HG03558 (cell line): ENCODE data around the gene CFAP99.

Experiments used
- ATAC-seq: cut with Tn5 transposase; IDR thresholded peaks from one replicate; pipeline ENCODE4 v1.9.1; 2021; ENCODE audit warnings: moderate number of reproducible peaks; ENCODE audit not compliant: unreplicated experiment; ENCODE audit errors: extremely low read depth

CFAP99 gene

DNA sequence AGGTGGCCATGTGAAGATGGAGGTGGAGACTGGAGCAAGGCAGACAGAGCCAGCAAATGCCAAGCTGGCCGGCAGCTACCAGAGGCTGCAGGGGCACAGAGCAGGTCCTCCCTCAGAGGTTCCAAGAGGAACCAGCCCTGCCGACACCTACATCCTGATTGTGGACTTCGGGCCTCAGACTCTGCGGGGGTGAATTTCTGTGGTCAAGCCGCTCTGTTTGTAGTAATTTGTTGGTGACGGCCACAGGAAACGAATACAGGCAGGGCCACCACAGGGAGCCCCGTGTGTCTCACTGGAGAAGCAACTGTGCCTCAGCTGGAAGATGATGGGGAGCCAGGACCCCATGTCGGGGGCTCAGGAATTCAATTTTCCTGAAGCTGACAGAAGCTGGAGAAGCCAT, 28.6 kb upstream of the CFAP99 start:
- ATAC-seq: no peak

DNA sequence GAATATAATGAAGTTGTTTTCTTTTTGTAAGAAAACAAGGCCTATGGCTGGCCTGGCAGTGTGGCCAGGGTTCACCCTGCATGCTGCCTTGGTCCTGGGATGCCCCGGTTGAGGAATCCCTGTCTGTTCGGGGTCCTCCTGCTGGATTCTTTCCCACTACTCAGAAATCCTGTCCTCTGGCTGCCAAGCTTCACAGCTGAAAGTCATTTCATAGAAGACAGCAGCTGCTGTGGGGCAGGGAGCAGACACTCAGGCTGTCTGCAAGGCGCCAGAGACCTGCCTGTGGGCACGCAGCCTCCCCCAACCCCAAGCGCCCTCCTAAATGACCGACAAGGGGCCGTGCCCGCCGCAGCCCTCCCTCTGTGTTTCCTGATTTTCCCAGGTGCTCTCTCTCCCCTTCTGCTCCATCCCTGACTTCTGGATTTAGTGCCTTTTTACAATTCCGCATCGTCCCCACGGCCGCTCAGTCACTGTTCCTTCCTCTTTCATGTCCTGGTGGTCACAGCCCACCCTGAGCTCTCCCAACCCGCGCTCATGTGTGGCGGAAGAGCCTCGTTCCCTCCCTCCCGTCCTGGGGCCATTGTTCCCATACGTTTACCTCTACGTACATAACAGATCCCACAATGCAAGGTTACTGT, 27.9 kb upstream of the CFAP99 start:
- no peak for ATAC-seq

DNA sequence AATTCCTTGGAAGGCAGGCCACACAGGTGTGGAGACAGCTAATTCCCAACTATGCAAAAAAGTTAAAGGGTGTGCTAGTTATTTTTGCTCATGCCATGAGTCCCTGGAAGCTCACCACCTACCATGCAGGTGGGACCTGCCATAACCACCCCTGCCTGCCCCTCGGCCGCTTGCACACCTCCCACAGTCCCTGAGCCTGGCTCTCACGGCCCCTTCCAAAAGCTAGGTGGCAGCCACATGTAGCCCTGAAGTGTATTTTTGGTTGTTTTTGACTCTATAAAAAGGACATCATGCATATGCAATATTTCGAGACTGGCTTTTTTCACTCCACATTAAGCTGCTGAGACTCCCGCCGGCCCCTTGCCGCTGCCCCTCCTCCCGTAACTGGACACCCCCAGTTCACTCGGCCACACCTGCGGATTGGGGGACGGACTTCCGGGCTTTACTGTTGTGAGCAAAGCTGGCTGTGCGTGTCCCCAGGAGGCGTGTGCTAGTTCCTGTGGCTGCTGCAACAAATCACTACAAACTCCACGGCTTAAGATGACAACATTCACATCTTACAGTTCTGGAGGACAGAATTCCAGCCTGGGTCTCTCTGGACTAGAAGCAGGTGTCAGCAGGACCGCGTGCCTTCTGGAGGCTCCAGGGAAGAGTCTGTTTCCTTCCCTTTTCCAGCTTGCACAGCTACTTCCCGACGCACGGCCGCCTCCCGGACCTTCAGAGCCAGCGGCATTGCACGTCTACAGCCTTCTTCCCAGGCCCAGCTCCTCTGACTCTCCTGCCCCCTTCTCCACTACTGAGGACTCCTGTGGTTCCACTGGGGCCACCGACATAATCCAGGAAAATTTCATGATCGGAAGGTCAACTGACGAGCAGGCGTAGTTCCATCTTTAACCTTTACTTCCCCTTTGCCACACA, 25.1 kb upstream of the CFAP99 start:
- ATAC-seq: no peak

DNA sequence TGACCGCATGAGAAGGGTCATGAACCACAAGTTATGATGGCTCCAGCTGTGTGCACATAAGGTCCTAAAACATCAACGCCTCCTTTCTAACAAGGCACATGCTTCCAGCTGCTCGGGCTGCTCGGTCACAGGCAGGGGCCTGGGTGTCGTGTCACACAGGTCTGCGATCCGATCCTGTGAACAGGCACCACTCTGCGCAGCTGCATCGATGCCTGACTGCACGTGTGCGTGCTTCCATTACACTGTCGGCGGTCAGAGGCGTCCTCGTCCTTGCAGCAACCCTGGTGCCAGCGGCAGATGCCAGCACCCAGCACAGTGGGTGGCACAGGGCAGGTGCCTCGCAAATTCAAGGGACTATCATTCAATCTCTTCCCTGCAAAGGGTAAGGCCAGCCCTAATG, 24.2 kb upstream of the CFAP99 start:
- no peak for ATAC-seq

DNA sequence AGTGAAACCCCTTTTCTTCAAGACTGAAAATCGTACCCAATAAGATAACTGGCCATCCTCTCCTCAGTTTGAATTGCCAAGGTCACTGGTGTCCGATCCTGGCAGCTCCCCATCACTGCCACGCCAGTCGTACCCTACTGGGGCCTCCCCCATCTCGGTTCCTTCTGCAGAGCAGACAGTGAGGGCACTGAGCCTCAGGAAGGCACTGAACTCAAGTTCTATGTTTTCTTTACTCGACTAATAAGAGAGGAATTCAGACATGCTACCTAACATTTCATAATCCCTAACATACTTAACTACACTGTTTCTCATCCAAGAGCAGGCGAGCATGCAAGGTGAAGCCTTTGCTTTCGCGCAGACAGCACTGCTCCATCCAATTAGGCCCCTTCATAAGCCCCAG, 23.7 kb upstream of the CFAP99 start:
- ATAC-seq: no peak

DNA sequence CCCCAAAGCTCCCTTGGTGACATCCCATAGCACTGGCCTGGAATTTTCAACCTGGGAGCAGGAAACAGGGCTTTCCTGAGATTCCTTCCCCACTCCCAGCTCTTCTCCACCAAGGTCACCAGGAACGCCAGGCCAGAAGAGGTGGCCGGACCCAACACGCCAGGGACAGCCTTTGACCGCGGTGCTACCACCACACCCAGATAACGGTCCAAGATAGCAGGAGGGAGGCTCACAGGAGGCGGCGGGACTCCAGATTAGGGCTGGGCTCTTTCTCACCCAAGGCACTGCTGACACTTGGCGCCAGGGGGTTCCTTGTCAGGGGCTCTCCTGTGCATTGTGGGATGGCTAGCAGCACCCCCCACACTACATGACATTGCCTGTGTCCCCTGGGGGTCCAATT, 23.2 kb upstream of the CFAP99 start:
- ATAC-seq: no peak

DNA sequence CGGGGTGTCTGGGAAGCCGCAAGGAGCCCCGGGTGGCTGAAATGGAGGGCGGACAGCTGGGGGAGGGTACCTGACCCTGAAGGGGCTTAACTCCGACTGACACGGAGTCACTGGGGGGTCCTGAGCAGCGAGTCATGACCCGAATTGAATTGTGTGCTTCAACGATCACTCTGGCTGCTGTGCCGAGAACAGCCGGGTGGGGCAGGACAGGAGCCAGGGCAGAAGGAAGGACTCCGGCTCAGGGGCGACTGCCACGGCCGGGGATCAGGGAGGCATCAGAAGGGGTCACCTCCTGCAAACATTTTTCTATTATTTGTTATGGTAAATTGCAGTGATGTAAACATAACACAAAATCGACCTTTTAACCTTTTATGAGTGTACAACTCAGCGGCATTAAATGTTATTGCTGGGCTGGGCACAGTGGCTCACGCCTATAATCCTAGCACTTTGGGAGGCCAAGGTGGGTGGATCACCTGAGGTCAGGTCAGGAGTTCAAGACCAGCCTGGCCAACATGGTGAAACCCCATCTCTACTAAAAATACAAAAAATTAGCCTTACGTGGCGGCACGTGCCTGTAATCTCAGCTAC, 21.9 kb upstream of the CFAP99 start:
- no peak for ATAC-seq

DNA sequence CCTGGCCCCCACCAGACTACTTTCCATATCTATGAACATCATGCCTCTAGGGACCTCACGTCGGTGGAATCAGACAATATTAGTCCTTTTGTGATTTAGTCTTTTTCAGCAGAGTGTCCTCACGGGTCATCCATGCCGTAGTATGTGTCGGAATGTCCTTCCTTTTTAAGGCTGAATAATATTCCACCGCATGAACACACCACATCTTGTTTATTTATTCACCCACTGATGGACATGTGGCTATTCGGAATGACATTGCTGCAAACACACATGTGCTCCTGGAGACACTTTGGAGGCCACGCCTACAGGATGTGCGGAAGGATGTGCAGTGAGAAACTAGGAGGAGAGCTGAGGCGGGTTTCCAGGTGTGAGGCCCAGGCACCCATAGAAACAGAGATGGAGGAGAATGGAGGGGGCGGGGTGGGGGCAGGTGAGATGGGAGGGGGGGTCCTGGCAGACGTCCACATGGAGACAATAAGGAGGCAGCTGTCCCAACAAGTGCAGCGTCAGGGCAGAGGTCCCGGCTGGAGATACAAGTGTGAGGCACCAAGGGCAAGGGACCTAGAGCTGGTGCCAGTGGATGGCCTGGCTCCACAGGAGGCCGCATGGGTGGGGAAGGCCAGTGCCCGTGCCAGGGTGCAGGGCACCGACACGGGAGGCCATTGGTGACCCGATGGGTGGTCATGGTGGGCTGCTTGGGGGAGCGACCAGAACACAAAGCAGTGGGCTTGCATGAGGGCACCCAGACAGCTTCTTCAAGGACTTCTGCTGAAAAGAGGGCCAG, 21.0 kb upstream of the CFAP99 start:
- ATAC-seq: no peak

DNA sequence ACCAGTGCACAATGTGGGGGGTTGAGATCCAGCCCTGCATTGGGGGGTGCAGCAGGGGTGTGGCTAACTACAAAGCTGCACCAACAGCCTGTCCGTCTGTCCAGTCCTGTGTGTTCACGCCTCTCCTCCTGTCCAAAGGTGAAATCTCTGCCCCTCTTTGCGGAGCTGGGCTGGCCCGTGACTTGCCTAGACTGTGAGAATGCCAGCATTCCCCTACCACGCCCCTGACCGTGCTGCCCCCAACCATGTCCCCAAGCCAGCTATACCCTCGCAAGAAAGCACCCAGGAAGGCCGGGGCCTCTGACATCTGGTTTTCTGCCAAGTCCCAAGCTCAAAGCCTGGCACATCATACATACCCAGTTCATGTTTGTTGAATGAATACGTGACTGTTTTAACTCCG, 19.5 kb upstream of the CFAP99 start:
- no peak for ATAC-seq

DNA sequence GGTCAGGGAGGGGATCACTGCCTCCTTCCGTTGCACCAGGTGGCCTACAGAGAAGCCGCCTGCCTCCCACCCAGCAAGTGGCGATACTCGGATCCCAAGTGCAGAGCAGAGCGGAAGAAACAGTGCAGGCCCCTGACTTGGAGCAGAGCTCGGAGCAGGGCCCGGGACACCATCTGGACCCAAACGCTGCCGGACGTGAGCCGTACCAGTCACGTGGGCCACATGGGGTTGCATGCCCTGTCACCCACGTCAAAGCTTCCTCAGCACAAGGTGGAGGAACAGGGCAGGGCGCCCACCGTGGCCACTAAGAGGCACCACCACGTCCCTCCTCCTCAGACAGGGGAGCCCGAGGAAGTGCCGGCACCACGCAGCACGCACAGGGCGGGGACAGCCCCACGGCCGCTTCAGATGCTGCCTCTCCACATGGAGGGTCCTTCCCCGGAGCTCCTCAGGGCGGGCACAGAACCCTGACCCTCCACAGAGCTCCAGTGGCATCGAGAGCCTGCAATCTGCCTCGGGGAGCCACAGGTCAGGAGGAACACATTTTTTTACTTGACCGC, 19.0 kb upstream of the CFAP99 start:
- no peak for ATAC-seq

DNA sequence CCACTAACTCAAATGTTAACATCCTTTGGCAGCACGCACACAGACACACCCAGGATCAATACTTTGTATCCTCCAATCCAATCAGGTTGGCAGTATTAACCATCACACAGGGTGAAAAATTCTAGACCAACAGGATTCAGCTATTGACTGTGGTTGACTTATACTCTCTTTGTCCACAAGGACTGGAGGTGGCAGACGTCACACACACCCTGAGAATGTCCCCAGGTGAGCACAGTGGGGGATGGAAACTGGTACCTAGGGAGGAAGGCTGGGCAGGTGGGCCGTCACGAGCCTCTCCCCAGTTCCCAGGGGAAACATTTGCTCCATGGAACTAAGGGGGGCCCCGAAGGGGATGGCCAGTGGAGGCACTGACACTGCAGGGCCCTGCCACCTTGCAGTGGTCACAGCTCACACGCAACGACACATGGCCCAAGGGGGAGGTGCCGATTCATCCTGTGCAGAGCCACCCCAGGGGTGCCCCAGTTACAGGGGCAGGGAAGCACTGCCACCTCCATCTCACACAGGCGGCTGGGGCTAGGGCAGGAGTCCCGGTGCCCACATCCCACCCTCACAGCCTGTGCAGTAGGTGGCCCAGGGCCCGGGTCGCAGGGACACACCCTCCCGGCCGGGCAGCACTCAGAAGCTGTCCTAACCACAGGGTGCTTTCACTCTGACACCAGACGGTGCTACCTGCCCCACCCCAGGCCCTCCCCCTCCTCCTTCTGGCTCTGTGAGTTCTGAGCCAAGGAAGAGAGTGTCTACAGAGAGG, 17.7 kb upstream of the CFAP99 start:
- no peak for ATAC-seq

DNA sequence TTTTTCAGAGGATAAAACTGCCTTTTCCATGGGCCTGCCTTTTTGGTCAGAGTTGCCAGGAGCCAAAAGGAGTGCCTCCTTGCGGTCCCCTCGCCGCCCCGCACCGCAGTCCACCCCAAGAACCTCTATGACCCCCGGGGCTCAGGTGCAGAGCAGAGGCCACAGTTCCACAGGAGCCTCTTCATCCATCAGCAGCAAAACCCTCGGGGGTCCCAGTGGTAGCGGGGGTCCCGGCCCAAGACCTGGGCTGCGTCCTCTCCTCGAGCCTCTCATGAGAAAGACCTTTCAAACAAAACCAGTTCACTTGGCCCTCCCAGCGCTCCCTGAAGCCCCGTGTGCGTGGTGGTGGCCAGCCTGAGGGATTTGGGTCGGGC, 17.2 kb upstream of the CFAP99 start:
- no peak for ATAC-seq

DNA sequence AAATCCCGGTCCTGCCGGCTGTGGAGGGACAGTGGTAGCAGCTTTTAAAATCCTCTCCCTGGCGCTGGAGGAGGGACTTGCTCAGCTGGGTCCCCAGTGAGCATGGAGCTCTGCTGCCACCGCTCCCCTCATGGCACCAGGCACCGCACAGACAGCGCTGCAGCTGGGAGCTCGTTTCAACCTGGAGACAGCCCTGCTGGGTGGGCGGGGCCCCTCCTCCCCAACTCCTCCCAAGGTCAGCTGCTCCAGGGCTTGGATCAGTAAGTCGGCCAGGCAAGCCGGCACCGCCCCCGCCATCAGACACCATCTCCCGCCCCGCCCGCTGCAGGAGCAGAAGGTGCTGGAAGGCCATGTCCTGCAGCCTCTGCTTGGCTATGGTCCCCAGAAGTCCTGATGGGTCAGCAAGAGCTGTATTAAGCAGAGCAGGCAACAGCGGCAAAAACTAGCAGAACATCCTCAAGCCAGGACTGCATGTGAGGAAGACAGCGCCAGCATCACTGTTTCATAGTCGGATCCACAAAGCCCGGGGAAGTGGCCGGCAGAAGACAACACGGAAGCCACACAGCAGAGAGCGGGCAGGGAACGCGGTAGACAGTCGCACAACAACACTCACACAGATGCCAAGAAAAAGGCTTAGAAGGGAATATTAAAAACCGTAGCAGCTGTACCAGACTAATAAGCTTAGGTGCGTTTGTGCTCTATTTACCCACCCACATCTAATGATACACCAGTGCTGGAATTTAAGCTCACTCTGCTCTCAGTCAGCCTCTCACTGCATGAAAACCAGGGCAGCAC, 16.5 kb upstream of the CFAP99 start:
- no peak for ATAC-seq

DNA sequence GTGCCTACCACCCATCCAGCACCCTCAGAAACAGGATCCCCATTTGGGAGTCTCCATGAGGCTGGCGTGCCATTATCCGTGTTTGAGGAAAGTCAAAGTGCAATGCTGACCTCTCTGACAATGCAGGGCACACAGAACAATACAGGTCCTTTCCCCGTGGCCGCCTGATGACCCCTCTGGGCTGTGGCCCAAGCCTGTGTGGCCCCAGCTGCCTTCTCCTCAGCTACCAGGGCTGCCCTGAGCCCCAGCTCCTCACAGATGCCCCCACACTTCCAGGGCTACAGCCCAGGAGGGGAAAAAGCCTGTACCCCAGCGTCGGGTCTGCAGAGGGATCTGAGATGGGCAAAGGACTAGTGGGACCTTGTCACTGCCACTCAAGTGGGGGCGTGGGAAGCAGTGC, 15.8 kb upstream of the CFAP99 start:
- ATAC-seq: no peak

DNA sequence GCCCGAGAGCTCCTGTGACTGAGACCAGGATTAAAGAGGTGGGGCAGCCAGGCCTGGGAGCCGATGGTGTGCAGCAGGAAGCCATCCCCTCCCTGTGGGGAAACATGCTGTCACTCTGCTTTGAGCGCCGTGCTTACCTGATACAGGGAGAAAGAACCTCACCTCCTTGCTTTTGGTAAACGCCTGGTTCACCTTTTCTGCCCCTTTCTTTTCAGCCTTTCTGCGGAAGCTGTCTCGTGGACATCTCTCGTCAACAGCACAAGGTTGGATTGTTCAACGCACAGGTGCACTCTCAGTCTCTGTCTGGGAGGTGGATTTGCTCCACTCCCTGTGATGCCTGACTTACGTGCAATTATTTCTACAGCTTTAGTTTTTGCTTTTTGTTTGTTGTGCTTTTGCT, 12.3 kb upstream of the CFAP99 start:
- ATAC-seq: no peak

DNA sequence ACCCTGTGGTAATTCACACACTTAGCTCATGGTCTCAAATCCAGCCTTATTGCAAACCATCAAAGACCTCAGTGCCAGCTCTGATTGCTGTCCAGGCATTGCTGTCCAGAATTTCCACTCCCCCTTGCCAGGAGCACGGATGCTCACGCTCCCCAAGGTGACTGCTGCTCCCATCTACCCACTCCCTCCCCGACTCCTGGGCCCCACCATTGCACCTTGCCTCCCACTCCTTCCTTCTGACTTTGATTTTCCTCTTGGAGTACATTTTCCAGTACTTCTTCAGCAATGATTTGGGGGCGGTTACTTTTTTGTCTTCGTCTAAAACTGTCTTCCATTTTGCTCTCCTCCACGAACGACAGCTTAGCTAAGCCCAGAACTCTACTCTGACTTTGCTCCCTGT, 11.8 kb upstream of the CFAP99 start:
- no peak for ATAC-seq

DNA sequence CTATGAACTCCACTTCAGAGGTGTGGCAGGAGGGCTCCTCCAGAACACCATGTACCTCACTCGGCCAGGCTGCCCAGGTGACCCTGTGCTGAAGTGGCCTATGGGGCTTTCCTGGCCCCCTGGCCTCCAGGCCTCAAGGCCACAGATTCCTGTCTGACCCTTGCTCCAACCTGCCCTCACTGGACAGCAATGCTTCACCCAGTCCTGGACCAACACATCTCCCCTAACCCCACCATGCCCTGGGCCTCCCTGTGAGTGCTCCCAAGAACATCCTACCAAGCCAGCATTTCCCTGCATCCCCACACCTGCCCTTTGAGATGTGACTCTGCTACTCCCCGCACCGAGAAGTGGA, 10.8 kb upstream of the CFAP99 start:
- ATAC-seq: no peak

DNA sequence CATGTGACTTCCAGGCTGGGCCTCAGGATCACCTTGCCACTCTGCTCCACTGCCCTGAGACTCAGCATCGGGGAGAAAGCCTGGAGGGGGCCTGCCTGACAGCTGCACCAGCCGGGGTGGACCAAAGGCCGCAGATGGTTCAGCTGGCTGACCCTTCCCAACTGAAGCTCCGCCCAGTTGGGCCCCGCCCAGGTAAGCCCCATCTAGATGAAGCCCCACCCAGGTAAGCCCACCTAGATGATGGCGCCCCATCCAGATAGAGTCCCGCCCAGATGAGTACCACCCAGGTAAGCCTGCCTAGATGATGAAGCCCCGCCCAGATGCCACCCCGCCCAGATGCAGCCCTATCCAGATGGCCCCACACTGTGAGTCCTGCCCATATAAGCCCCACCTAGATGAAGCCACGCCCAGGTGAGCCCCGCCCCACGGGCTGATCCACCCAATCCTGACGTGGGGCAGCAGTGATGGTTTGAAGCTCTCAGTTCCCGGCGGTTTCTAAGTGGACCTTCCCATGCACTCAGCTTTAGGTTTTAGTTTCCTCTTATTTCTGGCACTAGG, 10.3 kb upstream of the CFAP99 start:
- ATAC-seq: no peak

DNA sequence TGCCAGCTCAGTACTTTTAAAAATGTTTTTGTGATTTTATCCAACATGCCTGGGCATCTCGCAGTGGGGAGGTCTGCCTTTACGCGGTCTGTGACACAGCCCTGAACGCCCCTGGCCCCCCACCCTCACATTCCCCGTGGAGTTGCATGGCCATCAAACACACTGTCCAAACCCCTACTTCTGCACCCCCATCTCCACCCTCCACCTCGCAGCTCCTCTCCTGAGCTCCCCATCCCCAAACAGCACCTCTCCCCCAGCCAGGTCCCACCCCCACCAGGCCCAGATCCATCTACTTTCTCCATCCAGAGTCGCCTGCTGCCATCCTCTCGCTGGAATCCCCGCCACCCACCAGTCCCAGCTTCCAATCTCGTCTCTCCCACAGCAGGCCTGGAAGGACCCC, 9.8 kb upstream of the CFAP99 start:
- no peak for ATAC-seq
